IPS-20b (cell line): ENCODE data around the gene COPZ2.
A peak's percentile ranks its signal among the peaks of the same experiment; 100 is the strongest.

Source experiments
- H3K27ac ChIP-seq: one replicate; pipeline ENCODE4 v1.5.1; 2013; ENCODE audit warnings: low read length
- H3K27me3 ChIP-seq: 2 replicates; pipeline ENCODE4 v1.6.1; 2013; ENCODE audit warnings: mild to moderate bottlenecking, low read length, inconsistent platforms; ENCODE audit not compliant: insufficient read depth
- H3K36me3 ChIP-seq: 2 replicates; pipeline ENCODE4 v1.6.1; 2013; ENCODE audit warnings: low read depth, mild to moderate bottlenecking, inconsistent platforms, low read length, moderate library complexity; ENCODE audit not compliant: insufficient read depth
- H3K4me1 ChIP-seq: 2 replicates; pipeline ENCODE4 v1.6.1; 2013; ENCODE audit warnings: mild to moderate bottlenecking, control low read depth, inconsistent platforms, low read length, moderate library complexity; ENCODE audit not compliant: insufficient read depth
- H3K4me3 ChIP-seq: 2 replicates; pipeline ENCODE4 v1.5.1; 2013; ENCODE audit warnings: mild to moderate bottlenecking, low read length, inconsistent platforms
- H3K9ac ChIP-seq: 2 replicates; pipeline ENCODE4 v1.6.1; 2013; ENCODE audit warnings: low read depth, mild to moderate bottlenecking, inconsistent platforms, low read length, moderate library complexity
- H3K9me3 ChIP-seq: 2 replicates; pipeline ENCODE4 v1.6.1; 2013; ENCODE audit warnings: mild to moderate bottlenecking, low read depth, low read length, inconsistent platforms; ENCODE audit not compliant: insufficient read depth

Gene COPZ2

GRCh38 chr17:48013876-48014594 is 23.6 kb downstream of the COPZ2 start:
- peak overlapping the region; percentile 37; the same call in 1 of the 2 replicates for H3K9ac ChIP-seq
- no peaks in the 10 kb centered on the region for H3K36me3 ChIP-seq
- H3K4me3 ChIP-seq: peak overlapping the region; percentile 16; the same call in 1 of the 2 replicates
- H3K4me1 ChIP-seq: peaks cover 4% of the 10 kb centered on the region; the same call in 1 of the 2 replicates
- H3K27me3 ChIP-seq: peaks cover 31% of the 10 kb centered on the region
- H3K9me3 ChIP-seq: no peaks in the 10 kb centered on the region
- no peak overlapping the region for H3K27ac ChIP-seq

- no peak overlapping the region for H3K27ac ChIP-seq
- no peaks in the 10 kb centered on the region for H3K36me3 ChIP-seq
- peak overlapping the region; percentile 51; the same call in 1 of the 2 replicates for H3K4me3 ChIP-seq
- H3K4me1 ChIP-seq: peaks cover 4% of the 10 kb centered on the region; the same call in 1 of the 2 replicates
- no peak overlapping the region; the same call in 1 of the 2 replicates for H3K9ac ChIP-seq
- H3K9me3 ChIP-seq: no peaks in the 10 kb centered on the region
- peaks cover 31% of the 10 kb centered on the region for H3K27me3 ChIP-seq
Measured at GRCh38 chr17:48012654-48013053, 24.9 kb downstream of the COPZ2 start.

GRCh38 chr17:48012151-48012520 is 25.5 kb downstream of the COPZ2 start:
- Histone ChIP-seq H3K4me1 (peaks cover 4% of the 10 kb centered on the region; the same call in 1 of the 2 replicates), H3K36me3 (no peaks in the 10 kb centered on the region), H3K27ac (no peak overlapping the region), H3K4me3 (peak overlapping the region; percentile 78), H3K9me3 (no peaks in the 10 kb centered on the region), H3K9ac (peak overlapping the region; percentile 79; the same call in 1 of the 2 replicates), H3K27me3 (peaks cover 31% of the 10 kb centered on the region)

GRCh38 chr17:48011405-48012150 is 26.0 kb downstream of the COPZ2 start:
- H3K9me3 ChIP-seq: no peaks in the 10 kb centered on the region
- H3K27me3 ChIP-seq: peaks cover 31% of the 10 kb centered on the region
- no peak overlapping the region for H3K27ac ChIP-seq
- H3K9ac ChIP-seq: peak overlapping the region; percentile 79; the same call in 1 of the 2 replicates
- H3K4me3 ChIP-seq: peak overlapping the region; percentile 78
- H3K36me3 ChIP-seq: no peaks in the 10 kb centered on the region
- H3K4me1 ChIP-seq: peaks cover 4% of the 10 kb centered on the region; the same call in 1 of the 2 replicates

- Histone ChIP-seq H3K9me3 (no peaks in the 10 kb centered on the region), H3K27ac (no peak overlapping the region), H3K4me3 (no peak overlapping the region), H3K27me3 (peaks cover 31% of the 10 kb centered on the region), H3K36me3 (no peaks in the 10 kb centered on the region), H3K9ac (no peak overlapping the region), H3K4me1 (peaks cover 6% of the 10 kb centered on the region; the same call in 1 of the 2 replicates)
Measured at GRCh38 chr17:48010193-48010592, 27.4 kb downstream of the COPZ2 start.

- no peak overlapping the region for H3K4me3 ChIP-seq
- H3K27ac ChIP-seq: no peak overlapping the region
- no peaks in the 10 kb centered on the region for H3K36me3 ChIP-seq
- H3K27me3 ChIP-seq: peaks cover 7% of the 10 kb centered on the region; the same call in 1 of the 2 replicates
- peaks cover 34% of the 10 kb centered on the region; the same call in 1 of the 2 replicates for H3K4me1 ChIP-seq
- no peaks in the 10 kb centered on the region for H3K9me3 ChIP-seq
- H3K9ac ChIP-seq: no peak overlapping the region
Measured at GRCh38 chr17:48006936-48007709, 30.5 kb downstream of the COPZ2 start.

GRCh38 chr17:48004983-48005382 is 32.6 kb downstream of the COPZ2 start:
- peak overlapping the region; percentile 82; the same call in 1 of the 2 replicates for H3K9ac ChIP-seq
- H3K4me1 ChIP-seq: peaks cover 30% of the 10 kb centered on the region; the same call in 1 of the 2 replicates
- peak overlapping the region; percentile 86 for H3K27ac ChIP-seq
- no peaks in the 10 kb centered on the region for H3K9me3 ChIP-seq
- no peak overlapping the region for H3K4me3 ChIP-seq
- H3K36me3 ChIP-seq: no peaks in the 10 kb centered on the region
- H3K27me3 ChIP-seq: no peaks in the 10 kb centered on the region

GRCh38 chr17:48003417-48004151 is 34.0 kb downstream of the COPZ2 start:
- H3K4me3 ChIP-seq: peak overlapping the region; percentile 53; the same call in 1 of the 2 replicates
- H3K36me3 ChIP-seq: no peaks in the 10 kb centered on the region
- no peaks in the 10 kb centered on the region for H3K9me3 ChIP-seq
- peaks cover 30% of the 10 kb centered on the region; the same call in 1 of the 2 replicates for H3K4me1 ChIP-seq
- peak overlapping the region; percentile 82; the same call in 1 of the 2 replicates for H3K9ac ChIP-seq
- H3K27ac ChIP-seq: peak overlapping the region; percentile 86
- no peaks in the 10 kb centered on the region for H3K27me3 ChIP-seq

GRCh38 chr17:48002916-48003416 is 34.6 kb downstream of the COPZ2 start:
- H3K4me1 ChIP-seq: peaks cover 30% of the 10 kb centered on the region; the same call in 1 of the 2 replicates
- no peaks in the 10 kb centered on the region for H3K36me3 ChIP-seq
- no peaks in the 10 kb centered on the region for H3K9me3 ChIP-seq
- H3K4me3 ChIP-seq: peak overlapping the region; percentile 53; the same call in 1 of the 2 replicates
- H3K9ac ChIP-seq: peak overlapping the region; percentile 82
- H3K27me3 ChIP-seq: no peaks in the 10 kb centered on the region
- H3K27ac ChIP-seq: peak overlapping the region; percentile 86

GRCh38 chr17:48002266-48002915 is 35.2 kb downstream of the COPZ2 start:
- H3K4me3 ChIP-seq: peak overlapping the region; percentile 53; the same call in 1 of the 2 replicates
- peak overlapping the region; percentile 82 for H3K9ac ChIP-seq
- no peaks in the 10 kb centered on the region for H3K9me3 ChIP-seq
- no peaks in the 10 kb centered on the region for H3K36me3 ChIP-seq
- no peaks in the 10 kb centered on the region for H3K27me3 ChIP-seq
- H3K27ac ChIP-seq: peak overlapping the region; percentile 86
- peaks cover 30% of the 10 kb centered on the region; the same call in 1 of the 2 replicates for H3K4me1 ChIP-seq
